Motor neuron (in vitro differentiated cells): Measurements from ENCODE around the gene SLC22A17. TPM values are rescaled to one million over a fixed set of nuclear protein-coding genes. Genes with fewer than 3 reads are reported as not detected.
A peak's percentile ranks its signal among the peaks of the same experiment; 100 is the strongest.

Experiments
- ATAC-seq, 8 experiments: fragments of 200-7000 bp; cut with Tn5 transposase; replicated peaks in 6 of 8; 2 replicates each; pipeline ENCODE4 v1.8.0; 2021; ENCODE audit warnings: mild to moderate bottlenecking in 8 of 8, moderate library complexity in 8 of 8
- H3K27ac ChIP-seq, 2 donors: fragments of 250-450 bp; sonication (Bioruptor Pico); 2 replicates each; pipeline ENCODE4 v1.9.0; 2021; ENCODE audit warnings: antibody characterized with exemption in 2 of 2, mild to moderate bottlenecking in 2 of 2, moderate library complexity in 1 of 2
- H3K4me1 ChIP-seq, 2 donors: fragments of 250-450 bp; sonication (Bioruptor Pico); replicated peaks in 1 of 2; 2 replicates each; pipeline ENCODE4 v1.6.1; 2021; ENCODE audit warnings: antibody characterized with exemption in 2 of 2, mild to moderate bottlenecking in 2 of 2, moderate library complexity in 1 of 2
- H3K4me3 ChIP-seq, 5 donors: fragments of 250-450 bp; sonication (Bioruptor Pico); 2 replicates each; pipeline ENCODE4 v1.9.0; 2021; ENCODE audit warnings: antibody characterized with exemption in 5 of 5, mild to moderate bottlenecking in 5 of 5, moderate library complexity in 4 of 5
- WGBS, 10 experiments: fragments of 450-650 bp; shearing (Covaris generic); methylation state at CpG; one replicate each; pipeline ENCODE4 v1.0.0; 2022; 5-methylcytosine and 5-hydroxymethylcytosine counted together
- in situ Hi-C, 9 experiments: fragments of 400-800 bp; cut with MboI; loops; one replicate each; pipeline ENCODE4 v1.15.0; 2021; ENCODE audit warnings: low sequenced_read_pairs in 9 of 9, low pct_unique_long_range_greater_than_20kb in 2 of 9; ENCODE audit not compliant: unreplicated experiment in 9 of 9
- total RNA-seq, 8 experiments: library from RNA; unstranded; fragments of 300-600 nt; gene quantifications; 2 replicates each; pipeline versions ENCODE4 v1.2.3 to v1.2.4, GENCODE V29; 2022

SLC22A17 gene
- total RNA-seq, 8 experiments from 2014 or later, result 3.1 to 110 (median 39.3) TPM

GRCh38 chr14:23358042-23358441 lies 5.4 kb upstream of the SLC22A17 start:
- Histone ChIP-seq H3K4me1 (peaks cover 0 to 23% of the 10 kb centered on the region in 2 donors), H3K4me3 (no peak overlapping the region), H3K27ac (no peak overlapping the region)
- in situ Hi-C loops, result no loop called here
- WGBS, 10 experiments, result 50 to 100% (median 72%) methylated on average over 1 to 3 of the region's 3 CpGs; no CpG with 5 or more reads in 1 of the 10 experiments
- ATAC-seq, result no peak

- Histone ChIP-seq H3K27ac (no peak overlapping the region), H3K4me3 (no peak overlapping the region), H3K4me1 (peaks cover 0 to 23% of the 10 kb centered on the region in 2 donors)
- ATAC-seq, result no peak
- WGBS, 10 experiments, result 70 to 100% (median 80%) methylated on average over 1 to 6 of the region's 8 CpGs; no CpG with 5 or more reads in 5 of the 10 experiments
- in situ Hi-C loops, result no loop called here
Observed at GRCh38 chr14:23357261-23357660, 4.6 kb upstream of the SLC22A17 start.

GRCh38 chr14:23356662-23357061 lies 4.0 kb upstream of the SLC22A17 start:
- no peak for ATAC-seq
- no peak overlapping the region for H3K4me3 ChIP-seq
- WGBS, 10 experiments, result 79 to 100% (median 92%) methylated on average over 1 to 4 of the region's 4 CpGs; no CpG with 5 or more reads in 5 of the 10 experiments
- H3K4me1 ChIP-seq, result peaks cover 0 to 18% of the 10 kb centered on the region in 2 donors
- H3K27ac ChIP-seq, result no peak overlapping the region
- in situ Hi-C loops, result no loop called here

GRCh38 chr14:23355871-23356435 lies 3.3 kb upstream of the SLC22A17 start:
- no peak overlapping the region for H3K4me3 ChIP-seq
- WGBS, 10 experiments, result 64 to 100% (median 74%) methylated on average over 1 to 4 of the region's 6 CpGs; no CpG with 5 or more reads in 2 of the 10 experiments
- in situ Hi-C loops, result no loop called here
- H3K4me1 ChIP-seq, result peaks cover 0 to 16% of the 10 kb centered on the region in 2 donors
- ATAC-seq, result no peak
- H3K27ac ChIP-seq, result no peak overlapping the region

- WGBS, 10 experiments, result 42 to 100% (median 100%) methylated on average over 2 to 4 of the region's 6 CpGs; no CpG with 5 or more reads in 5 of the 10 experiments
- Histone ChIP-seq H3K27ac (no peak overlapping the region), H3K4me1 (peaks cover 0 to 7% of the 10 kb centered on the region in 2 donors), H3K4me3 (no peak overlapping the region)
- ATAC-seq, result no peak
- in situ Hi-C loops, result no loop called here
Observed at GRCh38 chr14:23354990-23355389, 2.3 kb upstream of the SLC22A17 start.

- in situ Hi-C loops, result no loop called here
- ATAC-seq, result no peak
- H3K4me1 ChIP-seq, result peaks cover 0 to 3% of the 10 kb centered on the region in 2 donors
- peak overlapping the region in 2 of 5 donors; percentile 80 to 91 for H3K4me3 ChIP-seq
- 30 to 100% (median 80%) methylated on average over 1 to 4 of the region's 5 CpGs; no CpG with 5 or more reads in 3 of the 10 experiments for WGBS, 10 experiments
- H3K27ac ChIP-seq, result no peak overlapping the region
Observed at GRCh38 chr14:23353433-23353780, 720 bp upstream of the SLC22A17 start.

GRCh38 chr14:23351681-23352505 lies 794 bp downstream of the SLC22A17 start:
- H3K4me1 ChIP-seq, result peaks cover 0 to 3% of the 10 kb centered on the region in 2 donors
- 40 to 83% (median 55%) methylated on average over 1 to 2 of the region's 61 CpGs; no CpG with 5 or more reads in 6 of the 10 experiments for WGBS, 10 experiments
- H3K4me3 ChIP-seq, result peak overlapping the region; percentile 55 to 91 (median 73)
- peak overlapping the region; percentile 81 to 82 for H3K27ac ChIP-seq
- in situ Hi-C loops, result no loop called here
- ATAC-seq, result peak; percentile 17 to 82 (median 76)

- 67 to 92% (median 86%) methylated on average over 1 to 4 of the region's 8 CpGs; no CpG with 5 or more reads in 3 of the 10 experiments for WGBS, 10 experiments
- no peak overlapping the region for H3K4me3 ChIP-seq
- peaks cover 0 to 10% of the 10 kb centered on the region in 2 donors for H3K4me1 ChIP-seq
- in situ Hi-C loops, result loop anchor here in 4 of 9 experiments (25.0 kb wide), 2 partner anchors 113 to 213 kb away; partner anchors contain the start of genes AP1G2 (in 2 of the 4), NGDN (in 2 of the 4), THTPA (in 2 of the 4) and ZFHX2 (in 2 of the 4)
- no peak for ATAC-seq
- H3K27ac ChIP-seq, result no peak overlapping the region
Observed at GRCh38 chr14:23349156-23349845, 3.4 kb downstream of the SLC22A17 start.

GRCh38 chr14:23348297-23348655 lies 4.4 kb downstream of the SLC22A17 start:
- ATAC-seq, result no peak
- in situ Hi-C loops, result loop anchor here in 4 of 9 experiments (25.0 kb wide), 2 partner anchors 114 to 214 kb away; partner anchors contain the start of genes AP1G2 (in 2 of the 4), NGDN (in 2 of the 4), THTPA (in 2 of the 4) and ZFHX2 (in 2 of the 4)
- H3K27ac ChIP-seq, result no peak overlapping the region
- WGBS, 10 experiments, result 60 to 100% methylated on average over 1 of the region's 6 CpGs; no CpG with 5 or more reads in 8 of the 10 experiments
- peaks cover 0 to 10% of the 10 kb centered on the region in 2 donors for H3K4me1 ChIP-seq
- no peak overlapping the region for H3K4me3 ChIP-seq

GRCh38 chr14:23347406-23348296 lies 5.0 kb downstream of the SLC22A17 start:
- H3K4me3 ChIP-seq, result no peak overlapping the region
- peaks cover 0 to 10% of the 10 kb centered on the region in 2 donors for H3K4me1 ChIP-seq
- no peak for ATAC-seq
- WGBS, 10 experiments, result 87 to 100% (median 89%) methylated on average over 1 to 7 of the region's 19 CpGs; no CpG with 5 or more reads in 6 of the 10 experiments
- in situ Hi-C loops, result loop anchor here in 4 of 9 experiments (25.0 kb wide), 2 partner anchors 115 to 215 kb away; partner anchors contain the start of genes AP1G2 (in 2 of the 4), NGDN (in 2 of the 4), THTPA (in 2 of the 4) and ZFHX2 (in 2 of the 4)
- no peak overlapping the region for H3K27ac ChIP-seq

- no CpG with 5 or more reads among the region's 27 CpGs for WGBS, 10 experiments
- in situ Hi-C loops, result loop anchor here in 4 of 9 experiments (25.0 kb wide), 2 partner anchors 115 to 215 kb away; partner anchors contain the start of genes AP1G2 (in 2 of the 4), NGDN (in 2 of the 4), THTPA (in 2 of the 4) and ZFHX2 (in 2 of the 4)
- peak in 5 of 8 experiments; percentile 7 to 35 (median 29) for ATAC-seq
- Histone ChIP-seq H3K4me1 (peaks cover 0 to 10% of the 10 kb centered on the region in 2 donors), H3K4me3 (no peak overlapping the region), H3K27ac (no peak overlapping the region)
Observed at GRCh38 chr14:23346693-23347405, 5.8 kb downstream of the SLC22A17 start.
